GM19043 (cell line): ENCODE measurements around the gene CMTM6.

Source experiments
- ATAC-seq: cut with Tn5 transposase; IDR thresholded peaks from one replicate; pipeline ENCODE4 v1.9.1; 2021; ENCODE audit warnings: low read depth; ENCODE audit not compliant: unreplicated experiment

CMTM6 gene

GRCh38 chr3:32450426-32450825 is 52.2 kb downstream of the CMTM6 start:
- no peak for ATAC-seq

GRCh38 chr3:32449691-32450090 is 53.0 kb downstream of the CMTM6 start:
- no peak for ATAC-seq

GRCh38 chr3:32448686-32449474 is 53.8 kb downstream of the CMTM6 start:
- ATAC-seq: no peak

GRCh38 chr3:32447865-32448400 is 54.7 kb downstream of the CMTM6 start:
- ATAC-seq: no peak

GRCh38 chr3:32443478-32443877 is 59.2 kb downstream of the CMTM6 start:
- no peak for ATAC-seq

GRCh38 chr3:32442766-32443165 is 59.9 kb downstream of the CMTM6 start:
- ATAC-seq: no peak

GRCh38 chr3:32440611-32441350 is 61.9 kb downstream of the CMTM6 start:
- no peak for ATAC-seq

GRCh38 chr3:32439421-32439820 is 63.2 kb downstream of the CMTM6 start:
- peak; percentile 10 for ATAC-seq

GRCh38 chr3:32438596-32439344 is 63.9 kb downstream of the CMTM6 start:
- peak; percentile 84 for ATAC-seq

- no peak for ATAC-seq
Measured at GRCh38 chr3:32437896-32438295, 64.8 kb downstream of the CMTM6 start.

- peak; percentile 37 for ATAC-seq
Measured at GRCh38 chr3:32436816-32437189, 65.8 kb downstream of the CMTM6 start.

GRCh38 chr3:32435911-32436815 is 66.5 kb downstream of the CMTM6 start:
- ATAC-seq: no peak

- no peak for ATAC-seq
Measured at GRCh38 chr3:32434206-32434605, 68.4 kb downstream of the CMTM6 start.

- ATAC-seq: peak; percentile 37
Measured at GRCh38 chr3:32432711-32433530, 69.7 kb downstream of the CMTM6 start.

- ATAC-seq: no peak
Measured at GRCh38 chr3:32432045-32432710, 70.5 kb downstream of the CMTM6 start.

- ATAC-seq: no peak
Measured at GRCh38 chr3:32431481-32431880, 71.2 kb downstream of the CMTM6 start.
